Epithelial cell of proximal tubule (primary cell): ENCODE measurements around the gene GALNT18. TPM values are rescaled to one million over a fixed set of nuclear protein-coding genes. Genes with fewer than 3 reads are reported as not detected.

ENCODE experiments used
- DNase-seq: peaks from one replicate; pipeline ENCODE4 v3.0.0-alpha.2; 2011; ENCODE audit warnings: low read depth
- H3K4me3 ChIP-seq: 2 replicates; pipeline ENCODE4 v1.5.1; 2011; ENCODE audit warnings: low read depth, mild to moderate bottlenecking, low read length
- total RNA-seq: library from RNA; depleted of rRNA; stranded (reverse); fragments of >200 nt; gene quantifications from 2 replicates; pipeline ENCODE4 v1.2.3, GENCODE V29; 2015
- TF ChIP-seq, protein P1 (sequence below): conservative IDR thresholded peaks from 2 replicates; pipeline ENCODE4 v1.5.1; 2012; ENCODE audit warnings: low read depth, mild to moderate bottlenecking, low read length

Gene GALNT18
- total RNA-seq, 1 donor from 2014 or later, result 7.8 TPM

GRCh38 chr11:11272254-11272653 is 349.6 kb downstream of the GALNT18 start:
- no peak for DNase-seq
- TF ChIP-seq, protein P1, sequence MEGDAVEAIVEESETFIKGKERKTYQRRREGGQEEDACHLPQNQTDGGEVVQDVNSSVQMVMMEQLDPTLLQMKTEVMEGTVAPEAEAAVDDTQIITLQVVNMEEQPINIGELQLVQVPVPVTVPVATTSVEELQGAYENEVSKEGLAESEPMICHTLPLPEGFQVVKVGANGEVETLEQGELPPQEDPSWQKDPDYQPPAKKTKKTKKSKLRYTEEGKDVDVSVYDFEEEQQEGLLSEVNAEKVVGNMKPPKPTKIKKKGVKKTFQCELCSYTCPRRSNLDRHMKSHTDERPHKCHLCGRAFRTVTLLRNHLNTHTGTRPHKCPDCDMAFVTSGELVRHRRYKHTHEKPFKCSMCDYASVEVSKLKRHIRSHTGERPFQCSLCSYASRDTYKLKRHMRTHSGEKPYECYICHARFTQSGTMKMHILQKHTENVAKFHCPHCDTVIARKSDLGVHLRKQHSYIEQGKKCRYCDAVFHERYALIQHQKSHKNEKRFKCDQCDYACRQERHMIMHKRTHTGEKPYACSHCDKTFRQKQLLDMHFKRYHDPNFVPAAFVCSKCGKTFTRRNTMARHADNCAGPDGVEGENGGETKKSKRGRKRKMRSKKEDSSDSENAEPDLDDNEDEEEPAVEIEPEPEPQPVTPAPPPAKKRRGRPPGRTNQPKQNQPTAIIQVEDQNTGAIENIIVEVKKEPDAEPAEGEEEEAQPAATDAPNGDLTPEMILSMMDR, result no peak
- no peak overlapping the region for H3K4me3 ChIP-seq

DNA sequence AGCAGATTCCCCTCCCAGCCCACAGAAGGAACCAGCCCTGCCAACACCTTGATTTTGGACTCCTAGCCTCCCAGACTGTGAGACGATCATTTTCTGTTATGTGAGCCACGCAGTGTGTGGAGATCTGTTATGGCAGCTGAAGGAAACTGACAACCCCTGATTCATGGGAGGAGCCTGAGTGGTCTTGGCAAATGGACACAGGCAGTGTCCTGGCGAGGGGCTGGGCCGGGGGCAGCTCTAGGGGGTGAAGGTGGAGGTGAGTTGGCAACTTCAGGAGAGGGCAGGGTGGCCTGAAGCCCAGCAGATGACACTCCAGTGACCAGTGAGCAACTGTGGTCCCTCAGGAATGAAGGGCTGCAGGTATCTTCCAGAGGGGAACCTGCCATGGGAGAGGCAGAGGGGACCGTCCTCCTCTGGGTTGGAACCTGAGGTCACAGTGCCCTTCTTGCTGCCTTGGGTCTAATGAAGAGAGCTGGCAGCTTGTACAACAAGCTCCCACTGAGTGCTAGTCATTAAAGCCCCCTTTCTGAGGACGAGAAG is 351.5 kb downstream of the GALNT18 start:
- no peak overlapping the region for H3K4me3 ChIP-seq
- TF ChIP-seq, protein P1, result no peak
- no peak for DNase-seq

DNA sequence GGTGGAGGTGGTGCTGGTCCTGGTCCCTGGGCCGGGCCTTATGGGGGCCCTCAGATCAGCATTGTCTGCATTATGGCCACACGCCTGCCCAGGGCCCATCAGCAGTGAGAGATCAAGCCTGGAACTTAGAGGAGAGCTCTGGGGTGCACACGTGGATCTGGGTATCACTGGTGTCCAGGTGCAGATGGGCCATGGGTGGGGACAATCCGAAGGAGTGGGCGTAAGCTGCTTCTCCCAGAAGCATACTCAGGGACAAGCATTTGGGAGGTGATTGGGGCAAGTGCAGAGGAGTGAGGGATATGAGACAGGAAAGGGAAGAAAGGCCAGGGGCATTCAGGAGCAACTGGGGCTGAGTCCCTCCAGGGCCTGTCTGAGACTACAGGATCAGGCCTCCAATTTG is 353.1 kb downstream of the GALNT18 start:
- no peak for DNase-seq
- TF ChIP-seq, protein P1, result no peak
- no peak overlapping the region for H3K4me3 ChIP-seq

DNA sequence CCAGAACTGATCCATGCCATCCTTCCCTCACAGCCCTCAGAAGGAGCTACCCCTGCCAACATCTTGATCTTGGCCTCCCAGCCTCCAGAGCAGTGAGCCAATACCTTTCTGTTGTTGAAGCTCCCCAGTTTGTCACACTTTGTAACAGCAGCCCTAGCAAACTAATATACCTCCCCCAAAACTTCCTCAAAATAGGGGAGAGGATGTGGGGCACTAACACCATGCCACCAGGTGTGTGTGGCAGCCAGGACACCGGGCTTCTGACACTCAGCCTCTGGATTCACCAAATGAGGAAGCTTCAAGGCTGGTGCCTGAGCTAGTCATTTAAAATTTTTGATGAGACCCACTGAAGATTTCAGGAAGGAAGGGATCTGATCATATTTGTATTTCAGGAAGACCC is 353.7 kb downstream of the GALNT18 start:
- TF ChIP-seq, protein P1, result no peak
- H3K4me3 ChIP-seq, result no peak overlapping the region
- no peak for DNase-seq

DNA sequence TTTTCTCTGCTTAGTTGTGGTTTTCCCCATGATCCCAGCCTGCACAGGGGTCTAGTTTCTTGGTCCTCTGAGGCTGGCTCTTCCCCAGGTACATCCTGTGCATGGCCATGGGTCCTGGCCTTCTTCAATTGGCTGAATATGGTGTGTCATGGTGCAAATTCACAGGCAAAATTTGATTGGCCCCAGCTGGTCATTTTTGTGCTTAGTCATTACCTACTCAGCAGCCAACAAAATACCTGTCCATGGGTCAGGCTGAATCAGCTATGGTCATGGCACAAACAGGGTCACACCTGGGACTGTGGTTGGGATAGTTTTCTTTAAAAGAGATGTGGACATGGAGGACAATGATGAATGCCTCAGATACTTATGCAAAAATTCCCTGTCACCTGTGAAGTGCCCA is 354.5 kb downstream of the GALNT18 start:
- no peak overlapping the region for H3K4me3 ChIP-seq
- TF ChIP-seq, protein P1, result no peak
- DNase-seq, result no peak

DNA sequence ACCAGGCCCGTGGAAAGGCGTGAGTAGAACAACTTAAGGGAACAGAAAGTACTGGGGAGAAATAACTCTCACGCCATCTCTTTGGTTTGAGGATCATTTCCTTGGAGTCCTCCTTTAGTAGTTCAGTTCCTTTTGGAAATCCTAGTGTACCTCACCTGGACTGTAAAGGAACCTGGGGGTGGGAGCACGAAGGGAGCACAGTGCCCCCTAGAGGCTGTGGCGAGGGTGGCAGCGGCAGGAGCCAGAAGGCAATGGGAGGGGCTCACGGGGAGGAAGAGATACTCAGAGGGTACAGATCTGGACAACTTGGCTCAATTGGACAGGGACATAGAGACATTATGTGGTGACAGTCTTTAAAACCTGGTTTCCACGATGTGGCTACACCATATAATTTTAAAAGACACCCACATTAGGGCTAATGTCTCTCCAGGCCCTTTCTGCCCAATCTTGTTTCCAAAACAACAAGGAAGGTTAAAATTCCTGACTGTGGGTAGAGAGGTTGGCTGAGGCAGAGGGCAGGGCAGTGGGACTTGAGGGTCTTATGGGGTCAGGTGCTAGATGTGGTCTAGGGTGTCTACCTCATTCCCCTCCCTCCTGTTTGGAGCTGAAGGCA is 355.7 kb downstream of the GALNT18 start:
- no peak for DNase-seq
- H3K4me3 ChIP-seq, result no peak overlapping the region
- TF ChIP-seq, protein P1, result peak; percentile 98

GRCh38 chr11:11265320-11265719 is 356.5 kb downstream of the GALNT18 start:
- TF ChIP-seq, protein P1, result no peak
- no peak overlapping the region for H3K4me3 ChIP-seq
- no peak for DNase-seq
